NCI-H1092 treated with DMSO at 0.1 percent for 48 hours (cell line): ENCODE results near the gene EMILIN2.
"Not testable (repeated sequence)": the region's sequence is repeated elsewhere in the genome, so short reads cannot be mapped to it uniquely, and the experiment has no call there.

Source experiments
- DNase-seq: peaks from one replicate; lab custom pipeline; 2025; lab: John Stamatoyannopoulos, UW

EMILIN2 gene

DNA sequence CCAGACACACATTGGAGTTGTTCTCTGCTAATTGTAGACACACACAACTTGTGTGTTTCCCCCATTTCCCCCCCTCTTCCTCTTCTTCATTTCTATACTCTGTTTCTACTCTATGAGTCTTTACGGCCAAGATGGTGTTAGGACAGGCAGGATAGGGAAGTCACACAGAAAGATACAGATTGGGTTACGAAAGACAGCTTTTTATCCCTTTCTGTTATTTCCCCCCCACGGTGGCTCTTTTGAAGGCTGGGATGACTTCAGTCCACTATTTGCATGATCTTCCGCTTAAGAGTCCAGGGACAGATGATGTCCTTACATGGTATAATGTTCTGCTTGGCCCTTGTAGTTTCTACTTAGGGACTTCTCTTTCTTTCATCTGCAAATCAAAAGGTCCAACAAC lies 1.6 kb upstream of the EMILIN2 start:
- DNase-seq = no peak

- DNase-seq = no peak
Measured at GRCh38 chr18:2847317-2848246, 776 bp downstream of the EMILIN2 start.

DNA sequence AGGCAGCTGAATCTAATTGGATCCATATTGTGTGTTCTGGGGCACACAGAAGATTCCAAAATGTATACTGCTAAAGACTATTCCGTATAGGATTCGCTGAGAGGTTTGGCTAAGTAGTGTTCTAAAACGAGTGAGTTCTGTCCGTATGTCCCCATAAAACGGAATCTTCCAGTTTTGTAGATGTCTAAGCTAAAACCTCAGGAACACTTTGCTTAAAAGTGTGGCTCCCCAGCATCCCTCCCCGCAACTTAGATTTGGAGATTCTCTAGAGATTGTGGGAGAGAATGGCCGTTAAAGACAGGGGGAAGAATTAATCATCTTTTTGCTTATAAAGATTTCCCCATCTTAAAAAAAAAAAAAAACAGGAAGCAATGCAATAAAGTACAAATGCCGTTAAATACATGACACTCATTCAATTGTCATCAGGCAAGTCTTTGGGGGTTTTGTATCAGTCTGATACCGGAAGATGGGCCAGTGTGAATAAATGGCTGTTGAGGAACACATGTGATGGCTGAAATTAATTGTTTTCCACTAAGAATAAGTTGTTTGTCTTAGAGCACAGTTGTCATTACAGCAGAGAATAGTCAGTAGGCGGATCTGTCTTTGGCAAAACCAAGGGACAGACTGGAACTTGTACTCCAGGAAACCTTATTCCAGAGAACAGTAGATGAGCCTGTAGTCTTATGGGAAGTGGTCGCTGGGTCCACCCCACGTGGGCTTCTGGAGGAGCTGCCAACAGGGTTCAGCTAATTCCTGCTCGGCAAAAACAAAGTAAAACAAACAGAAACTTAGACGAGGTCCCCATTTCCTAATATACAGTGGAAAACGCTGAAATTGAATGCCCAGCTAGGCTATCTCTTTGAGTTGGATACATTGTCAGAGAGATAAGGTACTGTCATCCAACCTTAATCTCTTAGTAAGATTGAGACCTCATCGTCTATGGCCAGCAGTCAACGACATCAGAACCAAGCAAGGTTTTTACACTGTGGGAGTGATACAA lies 1.7 kb downstream of the EMILIN2 start:
- DNase-seq = no peak

DNA sequence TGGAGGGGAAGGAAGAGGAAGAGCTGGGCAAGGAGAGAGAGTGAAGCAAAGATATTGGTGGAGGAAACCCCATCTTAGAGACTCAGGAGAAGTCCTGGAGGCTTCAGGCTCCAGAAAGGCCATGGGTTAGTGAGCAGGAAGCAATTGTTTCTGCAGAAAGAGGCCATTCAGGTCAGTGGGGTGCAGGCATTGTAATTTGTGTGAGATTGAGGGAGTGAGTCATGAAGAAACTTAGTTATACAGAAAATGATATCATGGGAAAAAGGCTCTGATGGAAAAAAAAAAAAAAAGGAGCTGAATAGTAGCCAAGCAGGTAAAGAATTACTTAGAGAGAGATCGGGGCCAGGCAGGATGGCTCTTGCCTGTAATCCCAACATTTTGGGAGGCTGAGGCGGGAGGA lies 4.0 kb downstream of the EMILIN2 start:
- DNase-seq = no peak

DNA sequence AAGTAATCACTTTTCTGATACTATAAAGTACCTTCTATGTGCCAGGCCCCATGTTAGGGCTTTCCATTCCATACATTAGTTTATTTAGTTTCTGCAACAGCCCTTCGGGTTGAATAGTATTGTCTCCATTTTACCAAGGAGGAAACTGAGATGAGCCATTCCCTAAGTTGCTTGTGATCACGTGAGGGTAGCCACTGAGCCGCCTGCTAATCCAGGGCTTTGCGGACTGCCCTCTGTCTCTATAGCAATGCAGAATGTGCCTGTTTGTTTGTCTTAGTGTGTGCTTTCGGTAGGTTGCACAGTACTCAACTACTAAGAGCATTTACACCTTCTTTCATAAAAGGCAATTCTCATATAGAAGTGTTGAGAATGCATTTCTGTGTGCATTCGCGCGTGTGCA lies 5.0 kb downstream of the EMILIN2 start:
- DNase-seq = no peak

- not testable (repeated sequence) for DNase-seq
Measured at GRCh38 chr18:2852460-2852859, 5.7 kb downstream of the EMILIN2 start.

DNA sequence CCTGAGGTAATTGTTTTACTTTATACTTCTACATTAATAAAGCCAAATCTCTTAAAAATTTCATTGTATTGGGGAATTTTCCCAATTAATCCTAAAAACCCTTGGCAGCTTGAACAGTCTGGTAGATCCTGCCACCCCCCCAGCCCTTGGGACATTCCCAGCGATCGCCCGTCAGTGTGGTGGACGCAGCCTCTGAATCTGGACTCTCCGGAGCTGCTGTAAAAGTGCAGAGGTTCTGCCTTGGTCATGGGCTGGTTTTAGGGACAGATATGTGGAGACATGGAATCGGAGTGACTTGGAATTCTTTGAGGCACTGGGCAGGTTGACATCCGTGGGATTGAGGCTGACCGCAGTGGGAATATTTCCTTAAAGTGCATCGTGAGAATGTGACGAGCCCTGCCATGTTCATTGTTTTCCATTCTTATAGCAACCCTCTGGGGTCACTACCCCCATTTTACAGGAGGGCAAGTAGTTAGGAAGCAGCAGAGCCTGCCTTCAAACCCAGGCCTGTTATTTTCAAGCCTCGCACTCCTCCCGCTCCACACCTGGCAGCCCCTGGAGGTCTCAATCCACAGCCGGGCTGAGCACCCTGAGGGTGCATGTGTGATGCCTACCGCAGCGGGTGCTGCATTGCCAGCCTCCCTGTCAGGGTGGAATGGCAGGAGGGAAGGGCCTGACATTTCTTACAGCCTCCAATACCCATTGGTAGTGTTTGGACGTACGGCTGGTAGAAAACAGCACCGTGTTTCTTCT lies 6.5 kb downstream of the EMILIN2 start:
- DNase-seq = no peak

DNA sequence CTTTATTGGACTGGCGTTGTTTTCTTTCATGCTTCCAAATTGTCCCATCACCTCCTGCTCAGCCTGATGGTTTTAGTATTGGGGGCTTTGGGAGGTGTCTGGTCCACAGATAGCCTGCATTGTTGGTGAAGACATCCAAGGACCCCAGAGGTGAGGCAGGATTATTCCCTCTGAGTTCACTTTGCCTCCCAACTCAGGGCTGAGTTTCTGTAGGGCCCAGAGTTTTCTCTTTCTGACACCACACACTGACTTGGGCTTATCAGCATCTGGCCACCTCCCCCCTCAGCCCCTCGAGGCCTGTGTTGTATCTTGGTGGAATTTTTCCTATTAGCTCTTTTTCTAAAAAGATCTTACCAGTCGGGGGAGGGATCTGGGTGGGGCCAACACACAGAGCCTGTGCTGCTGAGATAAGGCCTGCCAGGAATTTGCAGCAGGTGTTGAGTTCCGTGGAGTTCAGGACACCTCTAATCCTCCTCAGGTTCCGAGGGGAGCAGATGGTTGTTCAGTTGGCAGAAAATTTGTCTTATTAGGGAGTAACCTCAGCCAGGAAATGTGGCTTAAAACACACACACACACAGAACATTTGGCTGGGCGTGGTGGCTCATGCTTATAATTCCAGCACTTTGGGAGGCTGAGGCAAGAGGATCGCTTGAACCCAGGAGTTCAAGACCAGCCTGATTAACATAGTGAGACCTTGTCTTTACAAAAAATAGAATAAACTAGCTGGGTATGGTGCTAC lies 7.3 kb downstream of the EMILIN2 start:
- no peak for DNase-seq

DNA sequence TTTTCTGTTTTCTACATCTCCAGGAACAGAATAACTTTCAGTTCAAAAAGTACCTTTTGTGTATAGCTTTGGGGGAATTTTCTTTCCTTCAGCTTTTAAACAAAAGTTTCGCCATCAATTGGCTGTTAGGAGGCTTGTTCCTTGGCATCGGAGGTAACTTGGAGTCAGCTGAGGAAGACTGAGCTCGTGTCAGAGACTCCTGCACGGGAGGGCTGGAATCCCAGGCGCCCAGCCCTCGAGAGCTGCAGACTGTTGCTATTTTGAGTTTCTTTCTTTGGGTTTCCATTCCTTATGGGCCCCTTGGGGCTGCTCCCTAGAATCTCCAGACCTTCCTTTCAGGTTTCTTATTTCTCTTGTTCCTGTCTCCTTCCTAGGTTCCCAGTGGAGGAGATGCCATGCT lies 8.1 kb downstream of the EMILIN2 start:
- DNase-seq = no peak

GRCh38 chr18:2855560-2856350 lies 8.9 kb downstream of the EMILIN2 start:
- DNase-seq = no peak

- no peak for DNase-seq
Measured at GRCh38 chr18:2856547-2857170, 9.9 kb downstream of the EMILIN2 start.

GRCh38 chr18:2857491-2858131 lies 10.8 kb downstream of the EMILIN2 start:
- DNase-seq = no peak

GRCh38 chr18:2860397-2860796 lies 13.6 kb downstream of the EMILIN2 start:
- not testable (repeated sequence) for DNase-seq

DNA sequence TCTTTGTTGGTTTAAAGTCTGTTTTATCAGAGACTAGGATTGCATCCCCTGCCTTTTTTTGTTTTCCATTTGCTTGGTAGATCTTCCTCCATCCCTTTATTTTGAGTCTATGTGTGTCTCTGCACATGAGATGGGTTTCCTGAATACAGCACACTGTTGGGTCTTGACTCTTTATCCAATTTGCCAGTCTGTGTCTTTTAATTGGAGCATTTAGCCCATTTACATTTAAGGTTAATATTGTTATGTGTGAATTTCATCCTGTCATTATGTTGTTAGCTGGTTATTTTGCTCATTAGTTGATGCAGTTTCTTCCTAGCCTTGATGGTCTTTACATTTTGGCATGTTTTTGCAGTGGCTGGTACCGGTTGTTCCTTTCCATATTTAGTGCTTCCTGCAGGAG lies 17.2 kb downstream of the EMILIN2 start:
- not testable (repeated sequence) for DNase-seq

GRCh38 chr18:2866465-2866864 lies 19.7 kb downstream of the EMILIN2 start:
- DNase-seq = not testable (repeated sequence)

DNA sequence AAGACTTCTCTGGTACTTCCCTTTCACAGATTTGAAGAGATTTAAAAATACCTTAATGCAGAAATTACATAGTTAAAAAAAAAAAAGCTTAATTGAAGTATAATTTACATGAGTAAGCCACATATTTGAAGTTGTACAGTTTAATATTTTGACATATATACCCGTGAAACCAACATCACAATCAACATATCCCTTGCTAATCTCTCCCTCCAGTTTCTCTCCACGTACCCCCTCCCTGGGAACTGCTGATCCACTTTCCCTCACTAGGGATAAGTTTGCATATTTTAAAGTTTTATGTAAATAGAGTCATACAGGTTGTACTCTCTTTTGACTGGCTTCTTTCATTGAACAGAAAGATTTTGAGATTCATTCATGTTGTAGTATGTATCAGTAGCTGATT lies 22.4 kb downstream of the EMILIN2 start:
- no peak for DNase-seq

DNA sequence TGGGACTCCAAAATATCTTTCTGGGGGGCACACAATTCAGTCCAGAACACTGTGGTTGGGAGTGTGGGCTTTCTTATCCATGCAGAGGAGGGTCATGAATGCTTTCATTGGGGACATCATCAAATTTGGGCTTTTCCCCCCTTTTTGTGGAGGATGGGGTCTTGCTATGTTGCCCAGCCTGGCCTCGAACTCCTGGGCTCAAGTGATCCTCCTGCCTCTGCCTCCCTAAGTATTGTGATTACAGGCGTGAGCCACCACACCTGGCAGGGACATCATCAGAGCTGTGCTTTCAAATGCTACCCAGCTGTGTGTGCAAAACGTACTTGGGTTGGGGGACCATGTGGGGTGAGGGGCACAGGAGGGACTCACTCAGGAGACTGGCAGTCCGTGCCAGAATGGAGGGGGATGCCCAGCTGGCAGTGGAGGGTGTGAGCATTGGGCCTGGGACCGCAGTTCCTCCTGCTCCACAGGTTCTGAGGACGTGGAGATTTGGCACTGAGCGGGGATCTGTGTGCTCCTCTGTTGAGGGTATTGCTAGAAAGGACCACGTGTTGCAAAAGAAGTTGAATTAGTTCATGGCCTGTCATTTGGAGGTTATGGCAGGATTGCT lies 24.4 kb downstream of the EMILIN2 start:
- no peak for DNase-seq

GRCh38 chr18:2872095-2872494 lies 25.3 kb downstream of the EMILIN2 start:
- no peak for DNase-seq

DNA sequence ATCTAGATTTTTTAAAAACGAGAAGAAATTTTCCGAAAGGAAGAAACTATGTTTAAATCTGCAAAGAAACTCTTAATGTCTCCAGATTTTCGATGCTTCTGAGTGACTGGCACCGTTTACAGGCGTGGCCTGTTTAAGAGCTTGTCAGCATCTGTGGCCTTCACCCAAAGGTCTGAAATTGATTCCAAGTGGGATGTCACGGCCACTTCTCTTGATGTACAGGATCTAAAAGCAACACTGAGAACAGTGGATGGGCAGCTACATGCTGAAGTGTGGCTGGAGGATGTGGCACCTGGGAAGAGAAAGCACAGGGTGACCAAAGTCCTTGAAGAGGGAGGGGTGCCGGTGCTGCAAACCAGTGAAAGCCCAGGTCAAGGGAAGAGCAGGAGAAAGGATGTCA lies 28.0 kb downstream of the EMILIN2 start:
- DNase-seq = no peak
